ENCODE data around the gene FAM120A. TPM values are rescaled to one million over a fixed set of nuclear protein-coding genes. Genes with fewer than 3 reads are reported as not detected.

The FAM120A gene
- total and polyA plus RNA-seq, 2 of the 13 experiments (the other 11 are each of a cell fraction or from before 2014, with no cell fraction given) = 41.3 to 44.4 TPM

- ChIA-PET CTCF (ENCODE audit: low intra/inter-chr PET ratio, low total read pairs) (no interaction called here), POLR2A (no interaction called here)
- H3K27me3 ChIP-seq (ENCODE audit: control insufficient read depth in 1 of 2, insufficient read depth in 2 of 2, low read length in 2 of 2) = no peaks in the 10 kb centered on the region
- H2AFZ ChIP-seq (ENCODE audit: low read length) = no peak overlapping the region
- no peaks in the 10 kb centered on the region; the same call in none of the 2 replicates for H3K9me3 ChIP-seq (ENCODE audit: low read length)
- intact Hi-C loops (cut with micrococcal nuclease; ENCODE audit: unreplicated experiment) (no loop called here), in situ Hi-C loops (cut with HindIII; ENCODE audit: extremely low pct_ligation_motif_present, low pct_unique_long_range_greater_than_20kb) (no loop called here)
- no peak overlapping the region for H3K4me3 ChIP-seq (replicated peaks in 1 of 3; ENCODE audit: insufficient read depth in 1 of 3, low read depth in 2 of 3, low read length in 3 of 3)
- BruUV-seq (replicated peaks) = no TSS peak
- WGBS (ENCODE audit: low lambda C conversion rate) = 83% methylated on average over 1 of the region's 1 CpG
- ATAC-seq (no peak), DNase-seq (ENCODE audit: low spot score) (no peak), FAIRE-seq (no peak)
- H3K36me3 ChIP-seq (replicated peaks in 1 of 2; ENCODE audit: control insufficient read depth in 1 of 2, insufficient read depth in 2 of 2, low read length in 2 of 2) = no peaks in the 10 kb centered on the region
- no peaks in the 10 kb centered on the region for H3K4me1 ChIP-seq (ENCODE audit: insufficient read depth, low read length)
- no peaks in the 10 kb centered on the region for H3K79me2 ChIP-seq (ENCODE audit: insufficient read depth, low read length)
- no peaks in the 10 kb centered on the region for H4K20me1 ChIP-seq (ENCODE audit: insufficient read depth, low read length)
- no peak overlapping the region for H3K9ac ChIP-seq (ENCODE audit: insufficient read depth, low read depth, low read length)
- H3K4me2 ChIP-seq (ENCODE audit: low read depth, low read length) = no peak overlapping the region
- H3K27ac ChIP-seq (ENCODE audit: extremely low read length, insufficient read depth, low read length) = no peak overlapping the region
- TF ChIP-seq SMYD3 (CRISPR knock-in tag; IDR thresholded peaks at IDR 0.05) (no peak), ZNF646 (CRISPR knock-in tag; IDR thresholded peaks at IDR 0.05) (no peak), THAP8 (CRISPR knock-in tag; IDR thresholded peaks at IDR 0.05; ENCODE audit: borderline replicate concordance) (no peak), ZNF841 (CRISPR knock-in tag; IDR thresholded peaks at IDR 0.05; ENCODE audit: borderline replicate concordance) (no peak), MTA1 (CRISPR knock-in tag; IDR thresholded peaks at IDR 0.05; ENCODE audit: borderline replicate concordance) (no peak), ZBTB8A (CRISPR knock-in tag; IDR thresholded peaks at IDR 0.05; ENCODE audit: borderline replicate concordance, low read depth) (no peak)
- TF ChIP-seq, protein P1, sequence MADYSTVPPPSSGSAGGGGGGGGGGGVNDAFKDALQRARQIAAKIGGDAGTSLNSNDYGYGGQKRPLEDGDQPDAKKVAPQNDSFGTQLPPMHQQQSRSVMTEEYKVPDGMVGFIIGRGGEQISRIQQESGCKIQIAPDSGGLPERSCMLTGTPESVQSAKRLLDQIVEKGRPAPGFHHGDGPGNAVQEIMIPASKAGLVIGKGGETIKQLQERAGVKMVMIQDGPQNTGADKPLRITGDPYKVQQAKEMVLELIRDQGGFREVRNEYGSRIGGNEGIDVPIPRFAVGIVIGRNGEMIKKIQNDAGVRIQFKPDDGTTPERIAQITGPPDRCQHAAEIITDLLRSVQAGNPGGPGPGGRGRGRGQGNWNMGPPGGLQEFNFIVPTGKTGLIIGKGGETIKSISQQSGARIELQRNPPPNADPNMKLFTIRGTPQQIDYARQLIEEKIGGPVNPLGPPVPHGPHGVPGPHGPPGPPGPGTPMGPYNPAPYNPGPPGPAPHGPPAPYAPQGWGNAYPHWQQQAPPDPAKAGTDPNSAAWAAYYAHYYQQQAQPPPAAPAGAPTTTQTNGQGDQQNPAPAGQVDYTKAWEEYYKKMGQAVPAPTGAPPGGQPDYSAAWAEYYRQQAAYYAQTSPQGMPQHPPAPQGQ (CRISPR knock-in tag; IDR thresholded peaks at IDR 0.05; ENCODE audit: borderline replicate concordance) = no peak
- TF ChIP-seq, protein P2, sequence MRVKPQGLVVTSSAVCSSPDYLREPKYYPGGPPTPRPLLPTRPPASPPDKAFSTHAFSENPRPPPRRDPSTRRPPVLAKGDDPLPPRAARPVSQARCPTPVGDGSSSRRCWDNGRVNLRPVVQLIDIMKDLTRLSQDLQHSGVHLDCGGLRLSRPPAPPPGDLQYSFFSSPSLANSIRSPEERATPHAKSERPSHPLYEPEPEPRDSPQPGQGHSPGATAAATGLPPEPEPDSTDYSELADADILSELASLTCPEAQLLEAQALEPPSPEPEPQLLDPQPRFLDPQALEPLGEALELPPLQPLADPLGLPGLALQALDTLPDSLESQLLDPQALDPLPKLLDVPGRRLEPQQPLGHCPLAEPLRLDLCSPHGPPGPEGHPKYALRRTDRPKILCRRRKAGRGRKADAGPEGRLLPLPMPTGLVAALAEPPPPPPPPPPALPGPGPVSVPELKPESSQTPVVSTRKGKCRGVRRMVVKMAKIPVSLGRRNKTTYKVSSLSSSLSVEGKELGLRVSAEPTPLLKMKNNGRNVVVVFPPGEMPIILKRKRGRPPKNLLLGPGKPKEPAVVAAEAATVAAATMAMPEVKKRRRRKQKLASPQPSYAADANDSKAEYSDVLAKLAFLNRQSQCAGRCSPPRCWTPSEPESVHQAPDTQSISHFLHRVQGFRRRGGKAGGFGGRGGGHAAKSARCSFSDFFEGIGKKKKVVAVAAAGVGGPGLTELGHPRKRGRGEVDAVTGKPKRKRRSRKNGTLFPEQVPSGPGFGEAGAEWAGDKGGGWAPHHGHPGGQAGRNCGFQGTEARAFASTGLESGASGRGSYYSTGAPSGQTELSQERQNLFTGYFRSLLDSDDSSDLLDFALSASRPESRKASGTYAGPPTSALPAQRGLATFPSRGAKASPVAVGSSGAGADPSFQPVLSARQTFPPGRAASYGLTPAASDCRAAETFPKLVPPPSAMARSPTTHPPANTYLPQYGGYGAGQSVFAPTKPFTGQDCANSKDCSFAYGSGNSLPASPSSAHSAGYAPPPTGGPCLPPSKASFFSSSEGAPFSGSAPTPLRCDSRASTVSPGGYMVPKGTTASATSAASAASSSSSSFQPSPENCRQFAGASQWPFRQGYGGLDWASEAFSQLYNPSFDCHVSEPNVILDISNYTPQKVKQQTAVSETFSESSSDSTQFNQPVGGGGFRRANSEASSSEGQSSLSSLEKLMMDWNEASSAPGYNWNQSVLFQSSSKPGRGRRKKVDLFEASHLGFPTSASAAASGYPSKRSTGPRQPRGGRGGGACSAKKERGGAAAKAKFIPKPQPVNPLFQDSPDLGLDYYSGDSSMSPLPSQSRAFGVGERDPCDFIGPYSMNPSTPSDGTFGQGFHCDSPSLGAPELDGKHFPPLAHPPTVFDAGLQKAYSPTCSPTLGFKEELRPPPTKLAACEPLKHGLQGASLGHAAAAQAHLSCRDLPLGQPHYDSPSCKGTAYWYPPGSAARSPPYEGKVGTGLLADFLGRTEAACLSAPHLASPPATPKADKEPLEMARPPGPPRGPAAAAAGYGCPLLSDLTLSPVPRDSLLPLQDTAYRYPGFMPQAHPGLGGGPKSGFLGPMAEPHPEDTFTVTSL (CRISPR knock-in tag; IDR thresholded peaks at IDR 0.05; ENCODE audit: borderline replicate concordance) = no peak
These were observed 33.9 kb upstream of the FAM120A start for GRCh38 chr9:93417538-93417937.

All from HepG2 (cell line).